K562 (cell line): ENCODE results near the gene TMEM218. TPM values are rescaled to one million over a fixed set of nuclear protein-coding genes. Genes with fewer than 3 reads are reported as not detected.

Experiments
- COPS2 ChIP-seq: fragments of 450-650 bp; conservative IDR thresholded peaks from 2 replicates; pipeline ENCODE4 v1.6.1; 2016; ENCODE audit warnings: mild to moderate bottlenecking, moderate library complexity
- EGR1 ChIP-seq: fragments of 450-650 bp; conservative IDR thresholded peaks from 2 replicates; pipeline ENCODE4 v1.6.1; 2017; ENCODE audit warnings: mild to moderate bottlenecking
- HINFP ChIP-seq: fragments of 450-650 bp; conservative IDR thresholded peaks from 2 replicates; pipeline ENCODE4 v1.6.1; 2016; ENCODE audit warnings: missing genetic modification characterization, low read depth, mild to moderate bottlenecking, control low read depth, missing compliant biosample characterization
- HNRNPH1 ChIP-seq: fragments of 200-400 bp; formaldehyde crosslinking; optimal IDR thresholded peaks from 2 replicates; pipeline ENCODE3; 2017; ENCODE audit warnings: low read depth, mild to moderate bottlenecking, low read length, moderate library complexity
- HNRNPLL ChIP-seq: fragments of 200-400 bp; formaldehyde crosslinking; IDR thresholded peaks from 2 replicates; pipeline ENCODE4 v1.6.1; 2017; ENCODE audit warnings: low read length, low read depth, mild to moderate bottlenecking; ENCODE audit not compliant: poor library complexity, severe bottlenecking
- KAT8 ChIP-seq: fragments of 450-650 bp; IDR thresholded peaks from 2 replicates; pipeline ENCODE4 v1.6.1; 2016; ENCODE audit warnings: low read depth, mild to moderate bottlenecking
- PYGO2 ChIP-seq: fragments of 450-650 bp; IDR thresholded peaks from 2 replicates; pipeline ENCODE4 v1.6.1; 2016; ENCODE audit warnings: mild to moderate bottlenecking, missing genetic modification characterization, moderate library complexity, missing compliant biosample characterization
- SMARCB1 ChIP-seq: IDR thresholded peaks from 2 replicates; pipeline ENCODE4 v1.6.1; 2011; ENCODE audit warnings: improper control_type of control experiment, low read depth; ENCODE audit not compliant: insufficient read length
- SNIP1 ChIP-seq: fragments of 450-650 bp; IDR thresholded peaks from 2 replicates; pipeline ENCODE4 v1.7.1; 2017; ENCODE audit warnings: low read depth, mild to moderate bottlenecking
- XRCC4 ChIP-seq: IDR thresholded peaks from one replicate; pipeline ENCODE4 v1.6.1; 2011; ENCODE audit not compliant: insufficient read depth, insufficient read length; ENCODE audit errors: extremely low read depth
- ZBTB8A ChIP-seq: fragments of 450-650 bp; IDR thresholded peaks from 2 replicates; pipeline ENCODE4 v1.6.1; 2018; ENCODE audit warnings: mild to moderate bottlenecking, moderate library complexity; ENCODE audit not compliant: partially characterized antibody
- ZNF146 ChIP-seq: IDR thresholded peaks from one replicate; pipeline ENCODE4 v1.6.1; 2018; ENCODE audit warnings: missing compliant biosample characterization; ENCODE audit not compliant: unreplicated experiment
- ZNF24 ChIP-seq: fragments of 450-650 bp; IDR thresholded peaks from 2 replicates; pipeline ENCODE4 v1.6.1; 2016
- ZNF280A ChIP-seq: fragments of 450-650 bp; IDR thresholded peaks from 2 replicates; pipeline ENCODE4 v1.6.1; 2018; ENCODE audit warnings: mild to moderate bottlenecking, low read depth; ENCODE audit not compliant: partially characterized antibody
- ZNF316 ChIP-seq: fragments of 450-650 bp; IDR thresholded peaks from 2 replicates; pipeline ENCODE4 v1.6.1; 2016
- ZNF318 ChIP-seq, 2 experiments: fragments of 450-650 bp; IDR thresholded peaks; 2 replicates each; pipeline ENCODE4 v1.6.1; 2016; ENCODE audit warnings: mild to moderate bottlenecking in 2 of 2, borderline replicate concordance in 1 of 2, low read depth in 1 of 2, moderate library complexity in 1 of 2
- ZNF384 ChIP-seq: IDR thresholded peaks from 2 replicates; pipeline ENCODE4 v1.6.1; 2012; ENCODE audit warnings: low read depth, low read length, improper control_type of control experiment
- polyA plus RNA-seq, 8 experiments: library from polyadenylated mRNA; depleted of rRNA in 4 of 8; stranded (reverse) in 5 of 8; unstranded in 3 of 8; fragments of >200 nt; fragmentation: Nextera tagmentation in 2 of 8; fragmentation: Illumina TruSeq in 1 of 8; extraction: Ambion mirVana in 2 of 8; extraction: Trizol in 1 of 8; gene quantifications; 2 replicates each; pipeline versions ENCODE4 v1.2.1 to v1.2.3, GENCODE V29; 2011 to 2014; ENCODE audit warnings: inconsistent platforms in 1 of 8, missing spikeins in 1 of 8
- total RNA-seq, 7 experiments: library from RNA; depleted of rRNA in 6 of 7; stranded (reverse); fragments of >200 nt in 6 of 7; fragmentation: Illumina TruSeq in 2 of 7; extraction: Trizol in 2 of 7; gene quantifications; 2 replicates each; pipeline versions ENCODE4 v1.2.1 to v1.2.3, GENCODE V29; 2011 to 2021; ENCODE audit warnings: low replicate concordance in 1 of 7

Gene TMEM218
- total and polyA plus RNA-seq, 9 of the 15 experiments (the other 6 are each of a cell fraction or from before 2014, with no cell fraction given) = 13.4 to 32.2 (median 25.4) TPM

DNA sequence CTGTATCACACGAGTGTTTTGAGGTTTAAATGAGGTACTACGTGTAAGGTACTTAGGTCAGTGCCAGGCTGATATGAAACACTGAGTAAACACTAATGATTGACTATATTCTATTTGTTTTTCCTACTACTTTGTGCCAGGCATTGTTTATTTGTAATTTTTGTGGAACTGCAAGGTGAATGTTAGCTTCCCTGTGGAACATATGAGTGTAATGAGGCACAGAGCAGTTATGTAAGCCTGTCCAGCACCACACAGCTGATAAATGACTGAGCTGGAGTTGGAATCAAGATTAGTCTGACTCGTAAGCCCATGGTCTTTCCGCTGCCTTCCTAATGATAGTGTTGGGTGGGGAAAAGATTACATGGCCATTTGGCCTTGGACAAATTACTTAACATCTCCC is 42.4 kb downstream of the TMEM218 start (continued):
- TF ChIP-seq SMARCB1 = no peak
- TF ChIP-seq PYGO2 (tag) = no peak
- TF ChIP-seq EGR1 = no peak
- TF ChIP-seq ZNF318 (IDR thresholded peaks at IDR 0.05; ENCODE audit: borderline replicate concordance in 1 of 2, low read depth in 1 of 2) = no peak
- TF ChIP-seq ZNF384 = no peak
- TF ChIP-seq ZNF316 = no peak
- no peak for TF ChIP-seq ZNF24
- TF ChIP-seq HNRNPLL = no peak
- no peak for TF ChIP-seq ZNF280A
- no peak for TF ChIP-seq ZNF146 (CRISPR knock-in tag)
- no peak for TF ChIP-seq HNRNPH1
- TF ChIP-seq COPS2 = no peak
- no peak for TF ChIP-seq SNIP1
- TF ChIP-seq XRCC4 = no peak
- no peak for TF ChIP-seq ZBTB8A
- no peak for TF ChIP-seq KAT8
- no peak for TF ChIP-seq HINFP (tag)
